HG02623 (cell line): ENCODE results near the gene FAM107A.

Experiments used
- ATAC-seq: cut with Tn5 transposase; IDR thresholded peaks from one replicate; pipeline ENCODE4 v1.9.1; 2021; ENCODE audit warnings: moderate library complexity; ENCODE audit not compliant: unreplicated experiment

FAM107A gene

DNA sequence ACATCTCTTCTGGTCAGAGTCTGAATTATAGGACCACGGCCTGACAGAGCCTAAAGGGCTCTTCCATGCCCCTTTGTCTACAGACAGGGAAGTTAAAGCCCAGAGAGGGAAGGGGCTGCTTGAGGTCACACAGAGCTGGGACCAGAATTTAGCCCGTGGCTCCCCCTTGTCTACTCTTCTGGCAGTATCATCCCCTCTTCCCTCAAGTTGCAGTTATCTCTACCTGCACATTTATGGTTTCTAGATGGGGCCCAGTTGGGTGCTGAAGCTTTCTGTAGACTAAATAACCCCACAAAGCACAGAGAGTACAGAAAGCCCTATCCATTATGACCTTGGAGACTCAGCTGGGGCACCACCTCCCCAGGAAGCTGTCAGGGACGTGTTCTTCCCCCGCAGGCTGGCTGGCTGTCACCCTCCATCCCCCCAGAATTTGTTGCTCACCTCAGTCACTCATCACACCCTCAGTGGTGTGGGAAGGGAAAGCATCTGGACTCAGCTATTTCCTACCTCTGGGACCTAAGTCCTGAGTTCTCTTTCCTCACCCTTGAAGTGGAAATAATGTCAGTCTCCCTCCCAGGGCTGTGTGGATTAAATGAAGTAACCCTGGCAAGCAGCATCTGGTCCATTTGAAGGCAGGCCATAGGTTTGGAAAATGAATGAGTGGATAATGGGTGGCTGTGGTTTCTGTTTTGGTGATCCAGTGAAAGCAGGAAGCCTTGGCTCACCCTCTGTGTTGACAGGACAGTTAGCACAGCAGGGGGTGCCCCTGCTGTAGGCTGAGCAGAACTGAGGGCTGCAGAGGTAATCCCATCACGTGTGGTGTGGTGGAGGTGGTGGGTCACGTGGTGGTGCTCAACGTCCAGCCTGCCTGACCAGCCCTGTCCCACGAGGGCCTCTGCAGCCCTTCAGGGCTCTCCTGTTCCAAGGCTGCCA lies 56.5 kb downstream of the FAM107A start:
- no peak for ATAC-seq

DNA sequence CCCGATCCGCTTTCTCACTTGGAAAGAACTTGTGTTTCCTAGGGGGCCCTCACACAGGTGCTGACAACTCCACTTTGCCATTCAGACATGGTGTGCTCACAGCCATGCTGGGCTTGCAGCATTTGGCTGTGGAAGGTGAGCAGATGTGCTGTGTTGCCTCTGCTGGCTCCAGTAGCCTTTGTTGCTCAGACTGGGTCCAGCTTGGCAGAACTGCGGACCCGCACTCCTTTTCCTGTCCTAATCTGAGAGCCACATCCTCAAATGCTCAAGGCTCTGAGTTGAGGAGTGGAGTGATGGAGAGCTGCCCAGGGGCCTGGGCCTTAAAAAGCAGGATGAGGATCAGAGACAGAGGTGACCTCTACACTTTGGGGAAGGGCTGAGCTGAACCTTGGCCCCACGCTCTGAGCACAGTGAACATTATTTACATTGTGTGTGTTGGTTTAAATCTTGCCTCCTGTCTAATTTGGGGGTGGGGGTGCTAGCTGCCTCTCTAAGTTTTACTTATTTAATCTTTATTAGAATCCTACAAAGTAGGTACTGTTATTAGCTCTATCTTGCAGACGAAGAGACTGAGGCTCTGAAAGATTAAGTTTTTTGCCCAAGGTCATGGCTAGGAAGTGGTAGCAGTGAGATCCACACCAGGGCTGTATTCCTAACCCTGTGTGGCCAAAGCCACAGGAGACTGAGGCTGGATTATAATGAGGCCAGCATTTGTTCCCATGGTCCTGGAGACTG lies 57.4 kb downstream of the FAM107A start:
- no peak for ATAC-seq

DNA sequence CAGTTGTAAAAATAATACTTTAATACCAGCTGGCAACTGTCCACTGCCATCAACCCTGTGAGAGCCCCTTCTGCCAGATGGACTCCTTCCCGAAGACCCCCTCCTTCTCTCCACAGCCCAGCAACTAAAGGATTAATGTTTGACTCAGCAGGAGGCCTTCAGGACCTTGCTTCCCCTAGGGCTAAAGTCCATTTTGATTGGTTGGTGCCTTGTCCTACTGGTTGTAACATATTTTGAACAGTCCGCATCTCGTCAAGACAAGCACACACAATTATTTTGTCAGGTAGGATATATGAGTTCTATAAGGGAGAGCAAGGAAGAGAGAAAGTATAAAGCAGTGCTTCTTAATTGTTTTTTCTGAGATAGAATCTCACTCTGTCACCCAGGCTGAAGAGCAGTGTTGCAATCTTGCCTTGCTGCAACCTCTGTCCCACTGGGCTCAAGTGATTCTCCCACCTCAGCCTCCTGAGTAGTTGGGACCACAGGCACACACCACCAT lies 58.9 kb downstream of the FAM107A start:
- no peak for ATAC-seq

DNA sequence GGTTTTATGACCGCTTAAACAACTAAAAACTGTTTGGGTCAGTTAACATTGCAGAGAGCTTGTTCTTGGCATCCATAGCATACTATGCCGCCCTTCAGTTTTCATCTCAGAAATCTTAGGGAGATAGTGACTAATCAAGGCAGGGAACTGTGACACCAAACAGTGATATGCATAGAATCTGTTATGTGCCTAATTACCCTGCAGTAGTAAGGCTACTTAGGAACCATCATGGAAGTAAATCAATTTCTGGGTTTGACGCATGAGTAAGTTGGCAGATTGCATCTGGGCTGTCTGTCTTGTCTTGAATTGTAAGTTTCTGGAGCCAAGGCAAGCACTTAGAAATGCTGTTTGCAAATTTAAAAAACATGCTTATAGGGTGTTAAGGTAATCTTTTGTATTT lies 62.8 kb downstream of the FAM107A start:
- no peak for ATAC-seq
